Loucy (cell line): ENCODE measurements around the gene KLF8.

Experiments used
- CTCF ChIP-seq: fragments of 200-600 bp; sonication (generic); conservative IDR thresholded peaks from 2 replicates; pipeline ENCODE4 v1.5.1; 2014; ENCODE audit warnings: mild to moderate bottlenecking, antibody characterized with exemption, low read length
- EZH2phosphoT487 ChIP-seq: fragments of 200-600 bp; IDR thresholded peaks from 2 replicates; pipeline ENCODE4 v1.6.1; 2018; ENCODE audit warnings: antibody characterized with exemption, mild to moderate bottlenecking, moderate library complexity, borderline replicate concordance

GRCh38 chrX:56281789-56282188, 49.6 kb downstream of the KLF8 start:
- TF ChIP-seq CTCF (peak; percentile 39), EZH2phosphoT487 (no peak)
